Duodenal mucosa (tissue), 2 donors: ENCODE data around the gene RASGEF1C.

Experiments
- H3K27ac ChIP-seq: one replicate; pipeline ENCODE4 v1.7.0; 2013; ENCODE audit warnings: low read depth, low read length
- H3K27me3 ChIP-seq, 2 donors: one replicate each; pipeline ENCODE4 v1.7.0; 2013; ENCODE audit warnings: low read length in 2 of 2, control low read depth in 1 of 2; ENCODE audit not compliant: insufficient read depth in 2 of 2, control insufficient read depth in 1 of 2
- H3K36me3 ChIP-seq, 2 donors: one replicate each; pipeline ENCODE4 v1.7.0; 2013; ENCODE audit warnings: low read length in 2 of 2, control low read depth in 1 of 2; ENCODE audit not compliant: insufficient read depth in 2 of 2, control insufficient read depth in 1 of 2
- H3K4me1 ChIP-seq, 2 donors: one replicate each; pipeline ENCODE4 v1.7.0; 2013; ENCODE audit warnings: low read length in 2 of 2, control low read depth in 1 of 2; ENCODE audit not compliant: insufficient read depth in 2 of 2, control insufficient read depth in 1 of 2
- H3K4me3 ChIP-seq, 2 donors: one replicate each; pipeline ENCODE4 v1.7.0; 2013; ENCODE audit warnings: low read length in 2 of 2, low read depth in 1 of 2
- H3K9ac ChIP-seq, 2 donors: one replicate each; pipeline ENCODE4 v1.7.0; 2013; ENCODE audit warnings: low read length in 2 of 2, low read depth in 1 of 2
- H3K9me3 ChIP-seq, 2 donors: one replicate each; pipeline ENCODE4 v1.7.0; 2013; ENCODE audit warnings: low read length in 2 of 2, control low read depth in 1 of 2; ENCODE audit not compliant: control insufficient read depth in 1 of 2

RASGEF1C gene

DNA sequence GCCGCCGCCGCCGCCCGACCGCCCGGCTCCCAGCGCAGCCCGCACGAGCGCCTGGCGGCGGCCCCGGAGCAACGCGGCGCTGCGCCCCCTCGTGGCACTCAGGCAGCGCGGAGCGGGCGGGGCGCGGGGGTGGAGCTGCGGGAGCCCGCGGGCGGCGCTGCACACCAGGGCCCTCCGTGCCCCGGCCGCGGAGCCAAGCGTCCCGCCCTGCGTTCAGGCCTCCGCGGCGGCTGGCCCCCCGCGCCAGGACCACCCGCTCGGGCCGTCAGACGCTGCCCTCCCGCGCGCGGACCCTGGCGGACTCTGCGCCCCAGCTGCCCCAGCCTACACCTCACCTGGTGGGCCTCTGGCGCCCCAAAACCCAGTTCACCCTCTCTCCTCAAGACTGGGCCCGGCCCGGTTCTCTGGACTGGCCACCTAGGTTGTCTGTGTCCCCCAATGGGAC, at the start of gene RASGEF1C:
Gene RASGEF1C (minus strand): TSS at position 75 of the 445 bp plus-strand sequence. CDS start 71,159 bp downstream, outside the sequence.
- peaks cover 12 to 15% of the 10 kb centered on the region in 2 donors for H3K27me3 ChIP-seq
- no peak within 1 kb of the TSS for H3K9ac ChIP-seq
- H3K4me3 ChIP-seq, result peak within 1 kb of the TSS; percentile 46 to 55

DNA sequence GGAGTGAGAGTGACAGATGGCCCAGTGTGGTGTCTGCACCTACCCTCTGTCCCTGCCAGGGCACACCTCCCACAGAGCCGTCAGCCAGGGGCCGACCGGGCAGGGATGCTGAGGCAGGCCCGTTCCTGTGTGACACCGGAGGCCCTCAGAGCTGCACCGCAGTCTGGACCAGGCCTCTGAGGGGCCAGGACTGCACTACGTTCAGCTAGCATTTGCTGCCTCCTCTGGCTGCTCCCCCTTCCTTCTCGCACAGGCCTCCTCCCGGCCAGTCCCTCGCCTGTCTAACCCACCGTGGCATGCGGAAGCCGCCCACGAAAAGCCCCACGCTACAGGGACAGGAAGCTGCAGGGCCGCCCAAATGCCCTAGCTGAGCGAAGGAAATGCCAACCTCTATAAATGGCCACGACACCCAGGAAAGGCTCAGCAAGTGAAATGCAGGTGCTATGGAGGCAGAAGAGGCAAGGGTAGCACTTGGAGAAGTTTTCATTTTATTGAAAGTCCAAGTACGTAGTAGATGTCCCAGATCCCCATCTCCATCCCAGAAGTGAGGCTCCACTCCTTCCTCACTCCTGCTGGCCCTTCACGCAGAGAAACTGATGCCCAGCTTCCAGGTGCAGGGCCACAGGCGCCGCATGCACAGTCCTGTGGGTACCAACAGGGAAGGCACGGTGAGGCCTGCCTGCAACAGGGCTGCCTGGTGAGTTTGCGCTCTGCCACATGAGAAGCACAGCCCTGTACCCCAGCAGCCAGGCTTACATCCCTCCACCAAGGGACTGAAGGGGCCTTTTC, 44.2 kb upstream of the RASGEF1C start:
- no peak overlapping the region for H3K9ac ChIP-seq
- no peaks in the 10 kb centered on the region for H3K27me3 ChIP-seq
- H3K27ac ChIP-seq, result no peak overlapping the region
- H3K9me3 ChIP-seq, result peaks cover 81 to 90% of the 10 kb centered on the region in 2 donors
- peaks cover 62 to 81% of the 10 kb centered on the region in 2 donors for H3K36me3 ChIP-seq
- H3K4me3 ChIP-seq, result peak overlapping the region in 1 of 2 donors; percentile 32
- H3K4me1 ChIP-seq, result no peaks in the 10 kb centered on the region

More for the DNA sequence above, at the start of gene RASGEF1C:
- H3K9me3 ChIP-seq, result peaks cover 0 to 3% of the 10 kb centered on the region in 2 donors
- H3K4me1 ChIP-seq, result peaks cover 4 to 6% of the 10 kb centered on the region in 2 donors
- no peaks in the 10 kb centered on the region for H3K36me3 ChIP-seq
- H3K27ac ChIP-seq, result no peak within 1 kb of the TSS

DNA sequence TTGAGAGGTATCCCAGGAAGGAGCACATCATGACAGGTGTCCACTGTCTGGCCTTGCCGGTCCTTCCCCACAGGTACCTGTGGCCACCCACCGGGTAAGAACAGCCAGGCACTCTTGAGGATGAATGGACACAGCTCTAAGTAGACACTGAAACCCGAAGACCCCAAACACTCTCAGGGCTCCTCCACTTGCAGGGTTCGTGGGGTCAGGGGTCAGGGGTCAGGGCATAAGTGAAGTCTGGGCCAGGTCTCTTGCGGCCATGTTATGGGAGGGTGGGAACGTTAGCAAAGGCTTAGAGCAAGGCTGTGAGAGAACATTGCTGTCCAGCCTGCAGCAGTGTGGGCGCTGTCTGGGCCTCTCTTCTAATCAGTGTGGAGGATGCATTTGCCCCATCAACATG, 42.9 kb upstream of the RASGEF1C start:
- Histone ChIP-seq H3K4me3 (no peak overlapping the region), H3K4me1 (no peaks in the 10 kb centered on the region), H3K9ac (no peak overlapping the region), H3K9me3 (peaks cover 77 to 78% of the 10 kb centered on the region in 2 donors), H3K36me3 (peaks cover 61 to 81% of the 10 kb centered on the region in 2 donors), H3K27ac (no peak overlapping the region), H3K27me3 (no peaks in the 10 kb centered on the region)

DNA sequence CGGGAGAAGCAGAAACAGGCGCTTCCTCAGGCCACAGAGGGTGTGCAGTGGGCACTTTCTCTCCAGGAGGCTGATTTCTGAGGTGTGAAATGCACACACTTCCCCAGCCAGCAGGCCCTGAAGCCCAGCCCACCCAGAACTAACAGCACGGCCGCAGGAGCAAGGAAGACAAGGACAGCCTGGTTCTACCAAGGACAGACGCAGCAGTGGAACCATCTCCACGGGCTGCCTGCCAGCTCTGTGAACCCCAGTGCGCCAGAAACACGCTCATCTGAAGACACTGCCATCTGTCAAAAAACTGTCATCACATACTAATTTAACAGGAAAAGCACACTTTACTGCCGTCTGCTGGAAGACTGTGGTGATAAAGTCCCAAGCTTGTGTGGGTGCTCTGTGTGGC, 42.1 kb upstream of the RASGEF1C start:
- Histone ChIP-seq H3K4me3 (peak overlapping the region in 1 of 2 donors; percentile 21), H3K36me3 (peaks cover 56 to 77% of the 10 kb centered on the region in 2 donors), H3K9me3 (peaks cover 71% of the 10 kb centered on the region in 2 donors), H3K4me1 (no peaks in the 10 kb centered on the region), H3K27ac (no peak overlapping the region), H3K9ac (no peak overlapping the region), H3K27me3 (no peaks in the 10 kb centered on the region)

DNA sequence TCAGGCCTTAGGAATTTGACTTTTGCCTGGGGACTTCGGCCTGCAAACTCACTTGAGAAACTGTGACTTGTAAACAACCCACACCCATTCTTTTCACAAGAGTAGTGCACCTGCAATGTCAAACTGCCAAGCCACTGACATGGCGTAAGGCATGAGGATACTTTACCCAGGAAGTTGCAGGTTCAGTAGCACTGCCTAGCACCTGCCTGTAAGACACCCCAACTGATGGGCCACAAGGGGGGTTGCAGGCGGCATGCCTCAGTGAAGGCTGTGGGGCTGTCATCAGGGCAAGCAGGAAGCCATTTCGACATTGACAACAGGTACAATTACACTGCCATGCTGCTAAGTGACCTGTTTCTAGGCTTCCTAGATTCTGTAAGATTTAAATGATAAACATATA, 41.3 kb upstream of the RASGEF1C start:
- no peak overlapping the region for H3K4me3 ChIP-seq
- peaks cover 52 to 79% of the 10 kb centered on the region in 2 donors for H3K36me3 ChIP-seq
- H3K27ac ChIP-seq, result no peak overlapping the region
- no peak overlapping the region for H3K9ac ChIP-seq
- peaks cover 63 to 65% of the 10 kb centered on the region in 2 donors for H3K9me3 ChIP-seq
- no peaks in the 10 kb centered on the region for H3K27me3 ChIP-seq
- H3K4me1 ChIP-seq, result no peaks in the 10 kb centered on the region

DNA sequence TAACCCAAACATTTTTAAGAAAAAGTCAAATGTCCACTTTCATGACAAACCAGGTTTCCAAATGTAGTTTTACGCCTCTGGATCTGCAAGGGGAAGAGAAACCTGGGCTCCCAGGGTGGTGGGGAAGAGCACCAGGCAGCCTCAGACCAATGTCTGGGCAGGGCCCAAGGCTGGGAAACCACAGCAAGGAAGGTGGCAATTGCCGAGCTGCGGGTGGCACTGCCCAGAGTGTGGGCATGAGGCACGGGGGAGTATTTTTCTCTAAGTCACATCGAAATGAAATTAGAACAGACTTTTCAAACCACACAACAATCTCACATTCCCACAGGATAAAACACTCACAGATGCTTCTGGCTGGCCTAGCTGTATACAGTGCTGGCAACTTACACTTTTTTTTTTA, 32.6 kb upstream of the RASGEF1C start:
- Histone ChIP-seq H3K27ac (no peak overlapping the region), H3K9me3 (peaks cover 0 to 5% of the 10 kb centered on the region in 2 donors), H3K9ac (no peak overlapping the region), H3K36me3 (peaks cover 27 to 72% of the 10 kb centered on the region in 2 donors), H3K4me1 (no peaks in the 10 kb centered on the region), H3K4me3 (no peak overlapping the region), H3K27me3 (no peaks in the 10 kb centered on the region)

DNA sequence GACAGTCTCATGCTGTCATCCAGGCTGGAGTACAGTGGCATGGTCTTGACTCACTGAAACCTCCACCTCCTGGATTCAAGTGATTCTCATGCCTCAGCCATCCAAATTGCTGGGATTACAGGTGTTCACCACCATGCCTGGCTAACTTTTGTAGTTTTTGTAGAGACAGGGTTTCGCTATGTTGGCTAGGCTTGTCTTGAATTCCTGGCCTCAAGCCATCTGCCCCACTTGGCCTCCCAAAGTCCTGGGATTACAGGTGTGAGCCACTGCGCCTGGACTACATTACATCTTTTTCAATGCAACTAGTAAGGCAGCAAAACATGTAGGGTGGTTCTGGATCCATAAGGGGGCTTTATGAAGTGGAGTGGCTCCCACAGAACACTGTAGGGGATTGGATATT, 29.6 kb upstream of the RASGEF1C start:
- H3K27ac ChIP-seq, result no peak overlapping the region
- H3K36me3 ChIP-seq, result peaks cover 30 to 89% of the 10 kb centered on the region in 2 donors

DNA sequence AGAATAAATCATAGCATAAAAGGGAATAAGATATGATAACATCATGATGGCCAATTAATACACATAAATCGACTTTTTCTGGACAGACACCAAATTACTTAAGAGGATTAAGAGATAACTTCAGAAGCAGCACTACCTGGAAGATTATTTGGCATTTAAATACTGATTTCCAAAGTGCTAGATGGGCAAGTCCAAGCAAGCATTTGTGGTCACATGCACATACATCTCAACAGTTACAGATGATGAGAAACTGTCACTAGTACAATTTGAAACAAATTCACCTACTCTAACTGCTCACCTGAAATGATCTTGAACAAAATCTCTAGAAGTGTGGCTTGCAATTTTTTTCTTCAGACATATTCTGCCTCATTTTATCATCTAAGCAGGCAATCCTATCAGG, 26.8 kb upstream of the RASGEF1C start:
- Histone ChIP-seq H3K27me3 (no peaks in the 10 kb centered on the region), H3K4me3 (no peak overlapping the region), H3K27ac (no peak overlapping the region), H3K4me1 (no peaks in the 10 kb centered on the region), H3K9me3 (peaks cover 0 to 3% of the 10 kb centered on the region in 2 donors), H3K36me3 (peaks cover 25 to 80% of the 10 kb centered on the region in 2 donors), H3K9ac (no peak overlapping the region)

More for the DNA sequence above, 29.6 kb upstream of the RASGEF1C start:
- Histone ChIP-seq H3K9ac (no peak overlapping the region), H3K27me3 (no peaks in the 10 kb centered on the region), H3K9me3 (peaks cover 0 to 6% of the 10 kb centered on the region in 2 donors), H3K4me1 (no peaks in the 10 kb centered on the region), H3K4me3 (no peak overlapping the region)

DNA sequence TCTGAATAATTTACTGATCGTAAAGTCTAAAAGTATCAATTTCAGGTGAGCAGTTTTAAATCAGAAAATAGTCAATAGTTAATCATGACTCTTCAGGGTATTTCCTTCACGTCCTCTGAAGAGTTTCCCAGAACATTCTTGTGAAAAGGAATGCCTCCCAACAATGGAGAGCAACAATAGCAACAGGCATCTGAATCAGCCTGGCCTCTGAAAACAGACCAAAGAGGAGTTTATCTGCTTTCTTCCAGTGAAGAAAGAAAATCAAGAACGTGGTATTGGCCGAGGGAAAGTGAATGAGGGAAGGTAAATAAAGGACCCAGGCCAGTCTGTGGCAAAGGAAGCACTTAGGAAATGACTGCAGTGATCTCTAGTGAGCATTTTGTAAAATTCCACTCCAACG, 26.1 kb upstream of the RASGEF1C start:
- Histone ChIP-seq H3K27ac (no peak overlapping the region), H3K27me3 (no peaks in the 10 kb centered on the region), H3K36me3 (peaks cover 17 to 72% of the 10 kb centered on the region in 2 donors), H3K4me3 (no peak overlapping the region), H3K9me3 (peaks cover 0 to 4% of the 10 kb centered on the region in 2 donors), H3K4me1 (no peaks in the 10 kb centered on the region), H3K9ac (no peak overlapping the region)

DNA sequence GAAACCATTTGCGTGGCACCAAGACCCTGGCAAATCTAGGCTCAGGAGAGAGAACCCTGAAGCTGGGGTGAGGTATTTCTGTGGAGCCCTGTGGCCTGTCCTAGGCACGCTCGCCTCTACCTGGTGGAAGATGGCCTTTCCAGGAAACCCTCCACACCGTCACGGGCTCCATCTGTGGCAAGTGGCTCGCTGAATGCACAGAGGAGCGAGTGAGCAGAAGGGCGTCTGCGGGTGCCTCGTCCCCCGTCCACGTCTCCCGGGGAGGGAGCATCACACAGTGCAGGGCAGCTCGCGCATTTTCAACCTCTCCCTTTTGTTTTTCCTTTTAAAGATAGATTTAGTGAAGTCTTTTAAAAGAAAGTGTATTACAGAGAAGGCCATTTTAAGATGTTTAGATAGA, 25.3 kb upstream of the RASGEF1C start:
- H3K27ac ChIP-seq, result no peak overlapping the region
- no peak overlapping the region for H3K4me3 ChIP-seq
- peaks cover 17 to 64% of the 10 kb centered on the region in 2 donors for H3K36me3 ChIP-seq
- H3K4me1 ChIP-seq, result no peaks in the 10 kb centered on the region
- H3K9ac ChIP-seq, result no peak overlapping the region
- H3K27me3 ChIP-seq, result no peaks in the 10 kb centered on the region
- H3K9me3 ChIP-seq, result peaks cover 0 to 6% of the 10 kb centered on the region in 2 donors
